ENCODE results near the gene HMOX1.

Gene HMOX1

GRCh38 chr22:35348703-35349102 is 32.2 kb upstream of the HMOX1 start:
- TF ChIP-seq EZH2phosphoT487 (IDR thresholded peaks at IDR 0.05; ENCODE audit: borderline replicate concordance, low read length), result no peak
- TF ChIP-seq CTCF (IDR thresholded peaks at IDR 0.05; ENCODE audit: low read depth, low read length, poor library complexity, severe bottlenecking), result no peak
- H4K20me1 ChIP-seq (ENCODE audit: control insufficient read depth, insufficient read depth, low read depth, low read length), result no peaks in the 10 kb centered on the region
- H3K9me2 ChIP-seq (replicated peaks; ENCODE audit: control insufficient read depth, low read length), result no peaks in the 10 kb centered on the region
- peaks cover 2% of the 10 kb centered on the region; the same call in 1 of the 2 replicates for H3K9me3 ChIP-seq (ENCODE audit: control insufficient read depth, insufficient read depth, low read length)
- H3K27me3 ChIP-seq (ENCODE audit: control insufficient read depth, low read length), result no peaks in the 10 kb centered on the region
- no peak overlapping the region for H3K4me2 ChIP-seq (ENCODE audit: low read length)
- H3K4me3 ChIP-seq (ENCODE audit: low read length), result no peak overlapping the region
- peaks cover 5% of the 10 kb centered on the region; the same call in 1 of the 2 replicates for H3F3A ChIP-seq (ENCODE audit: control insufficient read depth, insufficient read depth)
- H3K79me2 ChIP-seq (ENCODE audit: control insufficient read depth, low read length), result no peaks in the 10 kb centered on the region
- H3K4me1 ChIP-seq (ENCODE audit: control insufficient read depth, low read length), result peaks cover 45% of the 10 kb centered on the region
- H3K27ac ChIP-seq (ENCODE audit: low read depth, low read length), result no peak overlapping the region
- H3K36me3 ChIP-seq (ENCODE audit: control insufficient read depth, low read length), result no peaks in the 10 kb centered on the region

DNA sequence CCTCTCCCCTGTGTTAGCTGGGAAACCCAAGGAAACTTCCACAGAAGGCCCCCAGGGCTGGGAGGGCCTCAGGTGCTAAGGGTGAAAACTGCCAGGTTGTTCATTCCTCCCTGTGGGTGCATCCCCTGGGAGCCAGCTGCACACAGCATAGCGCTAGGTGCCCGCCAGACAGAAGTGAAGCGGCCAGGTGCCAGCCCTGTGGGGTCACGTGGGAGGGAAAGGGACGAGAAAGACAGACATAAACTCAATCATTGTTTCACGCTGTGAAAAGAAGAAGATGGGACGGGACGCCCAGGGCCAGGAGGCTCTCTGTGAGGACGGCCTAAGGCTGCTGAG is 31.6 kb upstream of the HMOX1 start:
- TF ChIP-seq EZH2phosphoT487 (IDR thresholded peaks at IDR 0.05; ENCODE audit: borderline replicate concordance, low read length) (no peak), CTCF (IDR thresholded peaks at IDR 0.05; ENCODE audit: low read depth, low read length, poor library complexity, severe bottlenecking) (no peak)
- Histone ChIP-seq H3K36me3 (ENCODE audit: control insufficient read depth, low read length) (no peaks in the 10 kb centered on the region), H3K4me2 (ENCODE audit: low read length) (peak overlapping the region; percentile 89), H3K9me2 (replicated peaks; ENCODE audit: control insufficient read depth, low read length) (no peaks in the 10 kb centered on the region), H3K9me3 (ENCODE audit: control insufficient read depth, insufficient read depth, low read length) (no peaks in the 10 kb centered on the region), H3K79me2 (ENCODE audit: control insufficient read depth, low read length) (no peaks in the 10 kb centered on the region), H3K4me3 (ENCODE audit: low read length) (no peak overlapping the region), H4K20me1 (ENCODE audit: control insufficient read depth, insufficient read depth, low read depth, low read length) (no peaks in the 10 kb centered on the region), H3K27ac (ENCODE audit: low read depth, low read length) (no peak overlapping the region), H3K4me1 (ENCODE audit: control insufficient read depth, low read length) (peaks cover 51% of the 10 kb centered on the region), H3F3A (ENCODE audit: control insufficient read depth, insufficient read depth) (peaks cover 5% of the 10 kb centered on the region; the same call in 1 of the 2 replicates), H3K27me3 (ENCODE audit: control insufficient read depth, low read length) (no peaks in the 10 kb centered on the region)

DNA sequence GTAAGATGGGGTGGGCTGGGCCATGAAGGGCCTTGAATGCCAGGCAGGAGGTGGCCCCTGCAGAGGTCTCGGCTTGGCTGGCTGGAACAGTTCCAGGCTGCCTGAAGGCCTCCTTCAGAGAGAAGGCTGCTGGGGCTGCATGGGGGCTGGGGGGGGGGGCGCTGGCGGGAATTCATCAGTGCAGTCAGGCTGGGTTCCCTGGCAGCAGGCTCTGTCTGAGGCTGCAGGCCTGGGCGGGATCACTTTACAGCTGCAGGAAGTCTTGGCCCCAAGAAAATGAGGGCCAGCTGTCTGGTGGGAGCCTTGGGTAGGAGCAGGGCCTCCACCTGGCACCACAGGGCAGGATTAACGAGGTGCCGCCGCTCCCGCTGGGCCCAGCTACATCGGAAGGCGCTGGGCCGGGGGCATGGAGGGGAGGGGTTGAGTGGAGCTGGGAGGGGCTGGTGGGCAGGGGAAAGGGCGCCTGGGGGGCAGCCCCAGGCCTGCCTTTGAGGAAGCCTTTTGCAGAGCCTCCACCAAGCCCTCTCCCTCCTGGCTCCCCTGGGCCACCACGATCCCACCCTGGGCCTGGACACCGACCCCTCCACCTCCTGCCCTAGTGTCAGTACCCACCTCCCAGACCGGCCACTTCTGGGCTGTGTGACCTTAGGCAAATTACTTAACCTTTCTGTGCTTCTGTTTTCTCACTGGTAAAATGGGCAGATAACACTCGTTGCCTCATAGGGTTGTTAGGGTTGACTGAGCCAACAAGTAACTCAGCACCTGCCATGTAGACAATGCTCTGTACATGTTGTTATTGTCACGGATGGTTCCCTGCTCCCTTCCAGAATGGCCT is 31.0 kb upstream of the HMOX1 start:
- no peaks in the 10 kb centered on the region for H3K27me3 ChIP-seq (ENCODE audit: control insufficient read depth, low read length)
- H4K20me1 ChIP-seq (ENCODE audit: control insufficient read depth, insufficient read depth, low read depth, low read length), result no peaks in the 10 kb centered on the region
- TF ChIP-seq EZH2phosphoT487 (IDR thresholded peaks at IDR 0.05; ENCODE audit: borderline replicate concordance, low read length) (no peak), CTCF (IDR thresholded peaks at IDR 0.05; ENCODE audit: low read depth, low read length, poor library complexity, severe bottlenecking) (no peak)
- no peaks in the 10 kb centered on the region for H3K9me3 ChIP-seq (ENCODE audit: control insufficient read depth, insufficient read depth, low read length)
- peaks cover 51% of the 10 kb centered on the region for H3K4me1 ChIP-seq (ENCODE audit: control insufficient read depth, low read length)
- H3F3A ChIP-seq (ENCODE audit: control insufficient read depth, insufficient read depth), result peaks cover 5% of the 10 kb centered on the region; the same call in 1 of the 2 replicates
- H3K36me3 ChIP-seq (ENCODE audit: control insufficient read depth, low read length), result no peaks in the 10 kb centered on the region
- no peaks in the 10 kb centered on the region for H3K79me2 ChIP-seq (ENCODE audit: control insufficient read depth, low read length)
- H3K4me3 ChIP-seq (ENCODE audit: low read length), result peak overlapping the region; percentile 72
- peak overlapping the region; percentile 89 for H3K4me2 ChIP-seq (ENCODE audit: low read length)
- no peaks in the 10 kb centered on the region for H3K9me2 ChIP-seq (replicated peaks; ENCODE audit: control insufficient read depth, low read length)
- peak overlapping the region; percentile 85 for H3K27ac ChIP-seq (ENCODE audit: low read depth, low read length)

Data from DOHH2 (cell line).